ENCODE measurements around the gene PPP4R3B.
"Not testable (repeated sequence)": the region's sequence is repeated elsewhere in the genome, so short reads cannot be mapped to it uniquely, and the experiment has no call there.

Gene PPP4R3B

DNA sequence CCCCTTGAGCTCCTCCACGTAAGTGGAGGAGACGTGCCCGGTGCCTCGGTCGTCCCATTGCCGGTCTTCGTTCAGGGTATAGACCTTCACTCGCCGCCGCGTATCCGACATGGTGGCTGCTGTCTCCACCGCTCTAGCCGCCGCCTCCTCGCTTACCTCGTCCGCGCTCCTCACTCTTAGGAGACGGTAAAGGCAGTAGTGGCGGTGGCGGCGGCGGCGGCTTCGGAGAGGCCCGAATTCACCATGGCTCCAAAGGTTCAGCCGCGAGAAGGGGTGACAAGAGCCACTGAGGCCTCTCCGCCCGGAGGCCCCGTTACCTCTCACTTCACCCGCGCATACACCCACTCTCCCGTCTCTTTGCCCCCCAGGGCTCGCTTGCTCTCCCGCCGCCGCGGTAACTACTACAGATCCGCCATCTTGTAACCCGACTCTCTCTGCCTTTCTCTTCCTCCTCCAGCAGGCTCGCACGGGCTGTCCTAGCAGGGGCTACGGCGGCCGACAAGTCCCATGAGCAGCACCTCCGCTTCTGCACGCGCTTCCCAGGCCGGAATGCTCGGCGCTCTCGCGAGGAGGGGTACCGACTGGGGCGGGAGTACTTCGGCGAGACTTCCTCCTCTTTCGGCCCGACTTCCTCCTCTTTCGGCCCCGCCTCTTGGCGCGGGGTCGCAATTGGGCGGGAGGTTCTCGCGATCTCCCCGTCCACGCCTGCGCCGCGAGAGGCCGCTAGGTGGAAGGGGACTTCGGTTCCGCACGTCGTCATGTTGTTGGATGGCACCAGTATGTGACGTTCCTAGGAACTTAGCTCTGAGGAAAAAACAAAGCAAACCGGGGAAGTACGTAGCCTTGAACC is at the start of gene PPP4R3B:
Gene PPP4R3B (minus strand): TSS at position 448 of the 850 bp plus-strand sequence. CDS start 337 bp downstream, at position 111.
- DNase-seq = peak; percentile 99

DNA sequence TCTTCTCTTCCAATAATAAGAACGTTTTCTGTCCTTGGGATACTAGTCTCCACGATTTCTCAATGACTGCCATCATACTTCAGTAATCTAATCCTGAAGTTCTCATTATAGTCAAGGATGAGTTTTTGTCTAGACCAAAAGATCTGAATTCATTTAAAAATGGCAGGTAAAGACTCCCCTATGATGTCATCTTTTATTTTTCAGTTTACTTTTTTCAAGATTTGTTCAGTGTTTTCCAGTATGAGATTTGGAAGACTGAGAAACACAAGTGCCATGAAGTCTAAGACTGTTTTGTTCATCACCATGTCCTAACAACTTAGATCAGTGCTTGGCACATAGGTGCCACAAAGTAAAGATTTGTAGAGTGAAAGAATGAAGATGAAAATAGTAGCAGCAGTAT is 35.8 kb upstream of the PPP4R3B start:
- no peak for DNase-seq

DNA sequence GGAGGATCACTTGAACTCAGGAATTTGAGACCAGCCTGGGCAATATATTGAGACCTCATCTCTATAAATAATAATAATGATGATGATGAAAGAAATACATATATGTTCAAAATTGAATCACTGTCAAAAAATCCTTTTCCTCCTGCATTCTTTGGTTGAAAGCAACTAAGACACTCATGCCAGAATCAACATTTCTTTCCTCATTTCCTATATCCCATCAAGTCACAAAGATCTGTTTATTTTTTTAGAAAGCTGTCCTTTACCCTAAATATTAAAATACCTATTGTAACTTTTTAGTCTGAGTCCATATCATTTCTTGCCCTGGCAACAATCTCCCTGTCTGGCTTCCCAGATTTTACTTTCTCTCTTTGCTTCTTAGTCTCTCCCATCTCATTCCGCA is 31.8 kb upstream of the PPP4R3B start:
- DNase-seq = no peak

DNA sequence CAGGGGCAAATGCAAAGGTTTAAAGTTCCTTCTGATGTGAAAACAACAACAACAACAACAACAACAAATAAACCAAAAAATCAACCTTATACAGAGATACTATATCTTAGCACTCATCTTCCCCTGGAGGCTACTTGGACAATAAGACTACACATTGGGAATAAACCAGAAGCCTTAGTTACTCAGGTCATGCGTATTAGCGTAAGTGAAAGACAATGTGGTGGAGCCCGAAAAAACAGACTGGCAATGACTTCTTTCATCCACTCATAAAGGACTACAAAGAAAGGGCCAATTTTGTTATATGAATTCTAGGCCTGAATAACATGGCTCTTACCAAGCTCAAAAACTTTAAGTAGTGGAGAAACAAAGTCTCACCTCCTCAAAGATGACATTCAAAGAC is 19.4 kb upstream of the PPP4R3B start:
- DNase-seq = no peak

DNA sequence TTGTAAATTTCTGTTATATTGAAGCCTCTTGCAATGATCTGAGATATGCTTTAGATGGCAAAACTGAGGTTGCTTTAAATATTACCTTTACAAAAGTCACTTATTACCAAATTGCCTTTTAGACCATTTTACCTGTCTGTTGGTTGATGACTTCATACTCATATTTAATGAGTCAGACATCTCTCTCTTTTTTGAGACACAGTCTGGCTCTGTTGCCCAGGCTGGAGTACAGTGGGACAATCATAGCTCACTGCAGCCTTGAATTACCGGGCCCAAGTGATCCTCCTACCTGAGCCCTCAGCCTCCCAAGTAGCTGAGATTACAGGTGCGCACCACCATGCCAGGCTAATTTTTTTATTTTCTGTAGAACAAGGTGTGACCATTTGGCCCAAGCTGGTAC is 11.5 kb upstream of the PPP4R3B start:
- no peak for DNase-seq

DNA sequence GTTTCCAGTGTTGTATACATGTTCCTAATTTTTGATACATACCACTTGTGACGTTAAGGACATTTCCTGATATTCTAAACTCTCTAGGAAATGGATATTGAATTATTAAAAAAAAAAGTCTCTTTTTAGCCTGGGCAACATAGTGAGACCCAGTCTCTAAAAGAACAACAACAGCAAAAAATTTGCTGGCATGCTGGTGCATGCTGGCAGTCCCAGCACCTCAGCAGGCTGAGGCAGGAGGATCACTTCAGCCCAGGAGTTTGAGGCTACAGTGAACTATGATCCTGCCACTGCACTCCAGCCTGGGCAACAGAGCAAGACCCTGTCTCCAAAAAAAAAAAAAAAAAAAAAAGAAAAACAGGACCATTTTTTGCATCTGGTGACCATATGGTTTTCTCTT is 10.5 kb upstream of the PPP4R3B start:
- no peak for DNase-seq

DNA sequence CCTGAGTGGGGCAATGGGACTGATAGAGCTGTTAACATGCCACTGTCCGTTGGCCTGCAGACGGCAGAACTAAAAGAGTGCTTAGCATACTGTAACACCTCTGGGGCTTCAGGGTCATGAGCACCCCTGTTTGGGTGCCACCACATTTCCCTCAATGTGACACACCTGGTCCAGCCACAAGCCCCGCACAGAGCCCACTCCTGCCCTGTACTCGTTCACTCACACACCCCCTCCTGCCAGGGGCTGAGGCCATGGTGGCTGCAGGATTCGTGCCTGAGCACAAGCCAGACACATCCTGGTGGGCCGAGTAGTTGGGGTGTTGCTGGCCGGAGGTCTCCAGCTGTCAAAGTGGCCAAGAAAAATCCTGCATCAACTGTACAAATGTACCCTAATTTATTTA is 4.4 kb upstream of the PPP4R3B start:
- DNase-seq = no peak

DNA sequence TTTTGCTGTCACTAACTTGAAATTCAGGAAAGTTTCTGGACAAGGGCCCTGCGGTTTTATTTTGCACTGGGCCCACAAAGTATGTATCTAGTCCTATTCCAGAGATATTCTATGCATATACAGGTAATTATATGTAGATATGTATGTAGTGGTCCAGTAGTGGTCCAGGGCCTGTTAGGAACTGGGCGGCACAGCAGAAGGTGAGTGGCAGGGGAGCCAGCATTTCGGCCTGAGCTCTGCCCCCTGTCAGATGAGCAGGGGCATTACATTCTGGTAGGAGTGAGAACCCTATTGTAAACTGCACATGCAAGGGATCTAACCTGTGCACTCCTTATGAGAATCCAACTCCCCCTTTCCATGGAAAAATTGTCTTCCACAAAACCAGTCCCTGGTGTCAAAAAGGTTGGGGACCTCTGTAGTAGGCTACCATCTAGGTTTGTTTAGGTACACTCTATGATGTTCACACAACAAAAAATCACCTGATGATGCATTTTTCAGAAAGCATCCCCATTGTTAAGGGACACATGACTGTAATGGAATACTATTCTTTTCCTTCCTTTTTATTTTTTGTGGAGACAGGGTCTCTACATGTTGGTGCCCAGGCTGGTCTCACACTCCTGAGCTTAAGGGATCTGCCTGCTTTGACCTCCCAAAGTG is 2.8 kb upstream of the PPP4R3B start:
- DNase-seq = no peak

DNA sequence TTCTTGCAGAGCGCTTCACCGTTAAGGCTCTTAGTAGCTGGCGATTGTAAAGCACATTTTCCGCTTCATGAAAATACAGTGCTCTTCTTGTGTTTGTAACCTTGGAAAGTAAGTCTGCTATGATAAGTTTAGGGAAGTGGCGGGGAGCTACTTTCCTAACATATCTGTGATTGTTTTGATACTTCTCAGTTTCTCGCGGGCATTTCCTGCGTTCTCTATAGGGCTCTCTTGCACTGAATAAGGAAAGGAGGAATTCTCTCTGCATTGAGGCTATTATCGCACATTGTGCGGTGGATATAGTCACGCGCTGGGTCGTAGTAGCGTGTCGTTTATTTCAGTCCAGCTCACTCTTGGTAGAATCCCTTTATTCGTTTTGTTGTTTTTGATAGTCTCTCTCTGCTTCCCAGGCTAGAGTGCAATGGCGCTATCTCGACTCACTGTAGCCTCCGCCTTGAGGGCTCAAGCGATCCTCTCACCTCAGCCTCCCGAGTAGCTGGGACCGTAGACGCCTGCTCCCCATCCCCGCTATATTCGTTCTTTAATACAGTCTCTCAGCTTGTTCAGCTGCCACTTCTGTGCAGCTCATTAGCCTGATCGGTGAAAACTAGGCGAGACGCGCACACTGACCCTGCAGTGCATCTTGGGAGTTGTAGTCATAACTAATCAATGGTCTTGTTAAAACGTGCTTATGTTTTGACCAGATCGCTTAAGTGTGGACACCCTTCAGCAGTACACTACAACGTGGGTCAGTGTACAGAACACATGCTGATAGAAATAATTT is 1.0 kb upstream of the PPP4R3B start:
- DNase-seq = peak; percentile 68

DNA sequence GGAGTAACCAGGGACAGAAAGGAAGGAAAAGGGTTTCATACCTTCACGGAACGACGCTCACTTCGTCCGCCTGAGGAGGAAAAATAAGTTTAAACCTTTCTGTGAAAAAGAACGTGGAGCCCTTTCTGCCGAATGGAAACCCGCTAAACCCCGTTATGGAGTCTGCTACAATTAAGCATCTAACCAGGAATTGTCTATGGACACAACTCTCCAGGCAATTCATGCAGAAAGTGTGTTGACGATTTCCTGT is 528 bp upstream of the PPP4R3B start:
- no peak for DNase-seq

DNA sequence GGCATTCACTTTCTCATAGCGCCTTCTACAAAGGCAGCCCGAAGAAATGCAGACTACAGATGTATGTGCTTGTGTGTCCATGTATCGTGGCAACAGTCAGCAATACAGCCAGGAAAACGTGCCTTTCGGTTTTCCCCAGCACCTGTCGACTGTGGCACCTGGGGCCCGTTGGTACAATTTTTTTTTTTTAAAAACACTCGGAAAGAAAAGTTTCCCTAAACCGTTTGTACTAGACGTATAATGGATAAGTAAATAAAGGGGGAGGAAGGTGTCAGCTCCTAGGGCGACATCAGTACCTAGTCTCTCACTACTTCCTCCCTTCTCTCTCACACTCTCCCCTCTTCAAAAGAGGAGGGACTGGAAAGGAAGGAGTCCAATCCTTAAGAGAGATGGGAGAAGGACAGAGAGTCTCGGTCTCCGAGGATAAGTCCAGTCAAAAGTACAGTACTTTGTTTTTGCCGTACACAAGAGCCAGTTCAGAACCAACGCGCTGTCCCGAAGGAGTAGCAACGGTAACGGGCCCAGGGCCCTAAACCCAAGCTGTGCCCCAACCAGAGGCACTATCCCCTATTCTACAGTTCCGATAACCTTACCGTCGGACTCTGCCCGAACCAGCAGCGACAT is 759 bp downstream of the PPP4R3B start:
- DNase-seq = no peak

DNA sequence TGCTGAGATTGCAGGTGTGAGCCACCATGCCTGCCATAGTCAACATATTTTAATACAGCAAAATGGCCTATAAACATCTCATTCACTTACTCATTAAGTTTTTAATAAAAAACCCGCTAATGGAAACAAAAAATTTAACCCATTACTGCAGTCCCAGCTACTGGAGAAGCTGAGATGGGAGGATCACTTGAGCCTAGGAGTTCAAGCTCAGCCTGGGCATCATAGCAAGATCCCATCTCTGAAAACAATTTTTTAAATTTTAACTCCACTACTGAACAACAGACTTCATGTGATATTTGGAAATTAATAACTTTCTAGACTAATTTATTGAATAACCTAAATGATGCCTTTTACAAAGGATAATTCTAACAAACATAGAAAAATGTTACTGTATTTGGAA is 5.4 kb downstream of the PPP4R3B start:
- DNase-seq = no peak

DNA sequence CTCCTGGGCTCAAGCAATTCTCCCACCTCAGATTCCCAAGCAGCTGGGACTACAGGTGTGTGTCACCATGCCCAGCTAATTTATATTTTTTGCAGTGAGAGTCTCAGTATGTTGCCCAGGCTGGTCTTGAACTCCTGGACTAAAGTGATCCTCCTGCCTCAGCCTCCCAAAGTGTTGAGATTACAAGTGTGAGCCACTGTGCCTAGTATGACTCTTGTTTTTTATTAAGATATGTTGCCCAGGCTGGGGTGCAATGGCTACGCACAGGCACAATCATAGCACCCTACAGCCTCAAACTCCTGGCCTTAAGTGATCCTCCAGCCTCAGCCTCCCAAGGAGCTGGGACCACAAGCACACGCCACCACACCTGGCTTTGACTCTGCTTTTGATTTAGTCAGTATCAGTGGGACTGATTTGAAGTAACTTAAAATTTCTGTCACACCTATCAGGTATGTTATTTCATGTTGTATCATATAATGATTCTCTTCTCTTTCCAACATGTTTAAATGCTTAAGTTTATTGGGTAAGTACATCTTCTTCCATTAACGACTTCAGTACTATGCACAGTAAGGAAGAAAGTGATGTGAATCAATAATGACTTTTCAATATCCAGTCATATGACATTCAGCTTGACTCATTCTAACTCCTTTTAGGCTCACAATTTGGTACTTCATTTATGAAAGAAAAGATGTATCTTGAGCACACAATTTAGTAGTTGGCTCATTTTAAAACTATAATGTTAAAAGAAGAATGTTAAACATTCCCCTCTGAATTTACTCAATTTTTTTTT is 6.3 kb downstream of the PPP4R3B start:
- no peak for DNase-seq

DNA sequence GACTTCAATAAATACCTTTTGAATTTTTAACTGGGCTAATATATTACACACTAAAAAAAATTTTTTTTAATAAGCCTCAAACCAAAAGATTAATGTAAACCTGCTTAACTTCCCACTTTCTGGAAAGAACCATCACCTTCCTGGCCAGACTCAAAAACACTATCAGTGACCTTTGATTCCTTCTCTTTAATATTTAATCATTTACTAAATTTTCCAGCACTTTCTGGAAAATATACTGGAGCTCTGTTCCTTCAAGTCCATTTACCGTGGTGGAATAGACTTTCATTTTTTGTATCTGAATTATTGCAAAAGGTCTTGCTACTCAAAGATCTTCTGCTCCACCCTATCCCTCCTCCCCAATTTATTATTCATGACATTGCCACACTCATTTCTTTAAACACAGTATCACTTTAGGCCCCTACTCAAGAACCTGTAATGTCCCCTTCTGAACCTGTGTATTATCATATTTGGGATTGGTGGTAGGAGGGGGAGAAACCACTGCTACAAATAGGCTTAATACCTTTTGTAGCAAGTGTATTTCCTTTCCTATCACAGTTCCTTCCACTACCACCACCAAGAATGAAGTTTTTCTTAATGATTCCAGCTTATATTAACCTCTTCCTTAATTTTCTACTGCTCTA is 7.4 kb downstream of the PPP4R3B start:
- DNase-seq = no peak

DNA sequence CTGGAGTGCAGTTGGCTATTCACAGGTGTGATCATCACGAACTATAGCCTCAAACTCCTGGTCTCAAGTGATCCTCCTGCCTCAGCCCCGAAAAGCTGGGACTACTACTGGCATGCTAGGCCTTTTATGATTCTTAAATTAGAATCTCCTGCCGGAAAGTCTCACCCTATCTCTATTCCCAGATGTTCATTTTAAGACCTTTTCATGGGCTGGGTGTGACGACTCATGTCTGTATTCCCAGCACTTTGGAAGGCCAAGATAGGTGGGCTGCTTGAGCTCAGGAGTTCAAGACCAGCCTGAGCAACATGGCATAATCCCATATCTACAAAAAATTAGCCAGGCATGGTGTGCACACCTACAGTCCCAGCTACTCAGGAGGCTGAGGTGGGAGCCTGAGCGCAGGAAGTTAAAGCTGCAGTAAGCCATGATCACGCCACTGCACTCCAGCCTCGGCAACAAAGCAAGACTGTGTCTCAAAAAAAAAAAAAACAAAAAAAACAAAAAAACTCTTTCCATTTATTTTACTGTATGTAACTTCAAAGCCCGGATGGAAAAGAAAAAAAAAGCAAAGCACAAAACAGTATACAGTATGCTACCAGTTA is 8.1 kb downstream of the PPP4R3B start:
- DNase-seq = no peak

DNA sequence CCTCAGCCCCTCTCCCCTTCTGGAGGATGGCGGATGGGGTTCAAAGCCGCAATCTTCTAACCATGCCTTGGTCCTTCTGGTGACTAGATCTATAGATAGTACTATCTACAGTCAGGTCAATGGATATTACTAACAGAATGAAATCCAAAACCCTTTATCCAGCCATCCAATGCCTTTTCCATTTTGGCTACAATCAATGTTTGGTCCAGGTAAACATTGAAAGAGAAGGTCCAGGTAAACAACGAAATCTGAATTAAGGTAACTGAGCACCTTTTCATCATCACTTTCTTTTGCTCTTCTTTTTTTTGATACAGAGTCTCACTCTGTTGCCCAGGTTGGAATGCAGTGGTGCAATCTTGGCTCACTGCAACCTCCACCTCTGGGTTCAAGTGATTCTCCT is 9.7 kb downstream of the PPP4R3B start:
- no peak for DNase-seq

DNA sequence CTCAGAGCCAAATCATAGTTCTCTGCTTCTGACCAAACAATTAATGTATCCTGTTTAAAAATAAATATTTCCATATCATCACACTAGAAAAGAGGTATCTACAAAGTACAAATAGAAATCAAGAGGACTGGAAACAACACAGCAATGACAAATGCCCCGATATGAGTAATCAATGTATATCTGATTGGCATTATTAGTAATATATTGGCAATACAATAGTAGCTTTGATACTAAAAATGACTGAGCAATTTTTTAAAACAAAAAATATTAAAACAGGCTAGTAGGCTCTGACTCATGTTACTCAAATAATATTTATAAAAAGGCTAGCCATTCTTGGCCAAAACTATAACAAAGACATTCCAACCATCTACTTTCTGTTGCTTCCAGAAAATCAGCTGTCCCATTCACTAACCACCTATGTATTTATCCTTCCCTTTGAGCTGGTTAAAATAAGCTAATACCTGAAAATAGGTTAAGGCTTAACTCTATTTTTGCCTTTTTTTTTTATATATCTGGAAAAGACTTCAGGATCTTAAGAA is 13.3 kb downstream of the PPP4R3B start:
- no peak for DNase-seq

DNA sequence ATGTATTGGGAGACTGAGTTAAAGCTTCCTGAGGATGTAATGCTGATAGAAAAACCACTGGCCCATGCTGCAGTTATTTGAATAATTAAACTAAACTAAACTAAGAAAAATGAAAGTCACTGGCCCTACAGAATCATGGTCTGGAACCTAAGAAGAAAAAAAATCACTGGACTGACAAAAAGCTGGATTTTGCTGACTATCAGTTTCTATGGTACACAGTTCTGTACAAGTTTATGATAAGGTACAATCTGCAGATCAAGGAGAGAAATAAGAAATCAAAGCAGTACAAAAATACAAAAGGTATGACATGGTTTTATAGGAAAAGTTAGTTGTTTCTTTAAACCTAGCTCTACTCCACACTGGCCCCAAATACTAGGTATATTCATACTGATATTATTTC is 15.6 kb downstream of the PPP4R3B start:
- no peak for DNase-seq

DNA sequence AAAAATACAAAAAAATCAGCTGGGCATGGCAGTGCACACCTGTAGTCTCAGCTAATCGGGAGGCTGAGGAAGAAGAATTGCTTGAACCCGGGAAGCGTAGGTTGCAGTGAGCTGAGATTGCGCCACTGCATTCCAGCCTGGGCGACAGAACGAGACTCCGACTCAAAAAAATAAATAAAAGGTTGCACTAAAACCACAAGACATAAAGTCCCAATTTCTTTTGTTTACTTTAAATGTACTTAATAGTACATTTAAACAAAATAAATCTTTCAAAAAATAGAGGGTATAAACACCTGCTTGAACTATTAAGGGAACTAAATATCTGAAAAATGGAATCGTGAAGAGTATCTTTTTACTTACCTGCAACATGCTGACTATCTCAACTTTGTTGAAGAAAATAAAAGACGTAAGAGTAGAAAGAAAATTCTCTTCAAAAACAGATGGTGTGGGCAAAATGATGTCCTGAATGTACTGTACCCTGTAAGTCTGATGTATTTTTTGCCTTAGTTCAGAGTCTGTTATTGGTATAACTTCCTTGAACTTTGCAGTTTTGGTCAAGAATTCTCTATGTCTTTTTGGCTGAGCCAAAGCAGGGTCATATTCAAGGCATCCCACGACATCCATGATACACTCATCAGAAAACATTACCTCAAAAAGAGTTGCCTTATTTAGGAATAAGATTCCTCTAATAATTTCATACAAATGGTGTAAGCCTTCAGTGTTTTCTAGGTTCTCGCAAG is 19.2 kb downstream of the PPP4R3B start:
- no peak for DNase-seq

DNA sequence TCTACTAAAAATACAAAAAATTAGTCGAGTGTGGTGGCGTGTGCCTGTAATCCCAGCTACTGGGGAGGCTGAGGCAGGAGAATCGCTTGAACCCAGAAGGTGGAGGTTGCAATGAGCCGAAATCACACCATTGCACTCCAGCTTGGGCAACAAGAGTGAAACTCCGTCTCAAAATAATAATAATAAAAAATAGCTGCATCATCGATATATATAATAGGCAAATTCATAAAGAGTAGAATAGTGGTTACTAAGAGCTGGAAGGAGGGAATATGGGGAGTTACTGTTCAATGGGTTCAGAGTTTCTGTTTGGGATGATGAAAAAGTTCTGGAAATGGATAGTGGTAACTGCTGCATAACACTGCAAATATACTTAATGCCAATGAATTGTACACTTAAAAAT is 20.6 kb downstream of the PPP4R3B start:
- not testable (repeated sequence) for DNase-seq

DNA sequence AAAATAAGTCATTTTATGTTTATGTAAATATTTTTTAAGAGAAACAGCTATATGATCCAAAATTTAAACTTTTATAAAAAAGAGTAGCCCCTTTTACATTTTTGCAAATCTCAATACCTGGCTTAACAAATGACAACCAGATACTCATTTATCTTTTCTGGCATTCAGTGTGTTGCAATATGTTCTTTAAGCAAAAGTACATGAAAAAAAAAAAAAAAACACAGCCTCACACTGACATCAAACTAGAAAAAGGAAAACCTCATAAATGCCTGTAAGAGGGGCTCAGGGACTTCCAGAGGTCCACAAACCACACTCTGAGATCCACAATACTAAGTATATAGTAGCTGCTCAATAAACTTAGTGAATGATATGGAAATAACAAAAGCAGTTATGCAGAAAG is 21.9 kb downstream of the PPP4R3B start:
- no peak for DNase-seq
